ENCODE data around the gene TANC2.

TANC2 gene

DNA sequence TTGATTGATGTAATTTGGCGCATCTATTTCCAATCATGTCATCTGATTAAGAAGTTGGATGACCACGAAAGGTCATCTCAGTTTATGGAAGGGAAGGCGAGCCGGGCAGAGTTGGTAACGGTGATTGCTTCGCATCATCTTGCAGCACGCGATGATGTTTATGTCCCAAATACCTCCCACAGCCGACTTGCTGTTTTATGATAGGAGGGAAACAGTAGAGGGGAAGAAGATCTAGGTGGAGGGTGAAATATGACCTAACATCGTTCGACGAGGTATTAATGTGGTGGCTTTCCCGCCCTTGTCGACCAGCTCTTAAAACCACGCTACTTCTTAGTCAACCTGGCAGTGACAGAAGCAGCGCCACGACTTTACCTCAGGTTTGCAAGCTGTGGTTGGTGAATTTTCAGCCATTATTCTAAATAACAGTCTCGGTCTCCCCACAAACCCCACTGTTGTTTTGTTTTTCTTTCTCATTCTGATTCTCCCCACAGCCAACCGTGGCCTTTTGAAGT is 805 bp upstream of the TANC2 start:
- no peaks in the 10 kb centered on the region for H3K9me3 ChIP-seq (ENCODE audit: severe bottlenecking)
- H3K4me3 ChIP-seq (ENCODE audit: low read depth, low read length): peak overlapping the region; percentile 73; the same call in 1 of the 2 replicates
- DNase-seq: no peak
- H3K27me3 ChIP-seq (ENCODE audit: insufficient read depth, low read depth, severe bottlenecking): no peaks in the 10 kb centered on the region
- no peaks in the 10 kb centered on the region for H3K36me3 ChIP-seq
- peak overlapping the region; percentile 82 for H3K27ac ChIP-seq
- TF ChIP-seq, protein P1, sequence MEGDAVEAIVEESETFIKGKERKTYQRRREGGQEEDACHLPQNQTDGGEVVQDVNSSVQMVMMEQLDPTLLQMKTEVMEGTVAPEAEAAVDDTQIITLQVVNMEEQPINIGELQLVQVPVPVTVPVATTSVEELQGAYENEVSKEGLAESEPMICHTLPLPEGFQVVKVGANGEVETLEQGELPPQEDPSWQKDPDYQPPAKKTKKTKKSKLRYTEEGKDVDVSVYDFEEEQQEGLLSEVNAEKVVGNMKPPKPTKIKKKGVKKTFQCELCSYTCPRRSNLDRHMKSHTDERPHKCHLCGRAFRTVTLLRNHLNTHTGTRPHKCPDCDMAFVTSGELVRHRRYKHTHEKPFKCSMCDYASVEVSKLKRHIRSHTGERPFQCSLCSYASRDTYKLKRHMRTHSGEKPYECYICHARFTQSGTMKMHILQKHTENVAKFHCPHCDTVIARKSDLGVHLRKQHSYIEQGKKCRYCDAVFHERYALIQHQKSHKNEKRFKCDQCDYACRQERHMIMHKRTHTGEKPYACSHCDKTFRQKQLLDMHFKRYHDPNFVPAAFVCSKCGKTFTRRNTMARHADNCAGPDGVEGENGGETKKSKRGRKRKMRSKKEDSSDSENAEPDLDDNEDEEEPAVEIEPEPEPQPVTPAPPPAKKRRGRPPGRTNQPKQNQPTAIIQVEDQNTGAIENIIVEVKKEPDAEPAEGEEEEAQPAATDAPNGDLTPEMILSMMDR (IDR thresholded peaks at IDR 0.05; ENCODE audit: low read depth, low read length): no peak

GRCh38 chr17:62966426-62967204 is 580 bp downstream of the TANC2 start:
- H3K9me3 ChIP-seq (ENCODE audit: severe bottlenecking): no peaks in the 10 kb centered on the region
- peak; percentile 47 for DNase-seq
- TF ChIP-seq, protein P1 (IDR thresholded peaks at IDR 0.05; ENCODE audit: low read depth, low read length): no peak
- no peaks in the 10 kb centered on the region for H3K36me3 ChIP-seq
- peak overlapping the region; percentile 78 for H3K27ac ChIP-seq
- no peaks in the 10 kb centered on the region for H3K27me3 ChIP-seq (ENCODE audit: insufficient read depth, low read depth, severe bottlenecking)
- H3K4me3 ChIP-seq (ENCODE audit: low read depth, low read length): peak overlapping the region; percentile 84

- TF ChIP-seq, protein P1 (IDR thresholded peaks at IDR 0.05; ENCODE audit: low read depth, low read length): no peak
- Histone ChIP-seq H3K27ac (no peak overlapping the region; the same call in 1 of the 2 replicates), H3K4me3 (ENCODE audit: low read depth, low read length) (peak overlapping the region; percentile 84), H3K27me3 (ENCODE audit: insufficient read depth, low read depth, severe bottlenecking) (no peaks in the 10 kb centered on the region), H3K36me3 (no peaks in the 10 kb centered on the region), H3K9me3 (ENCODE audit: severe bottlenecking) (no peaks in the 10 kb centered on the region)
- no peak for DNase-seq
These were observed 1.1 kb downstream of the TANC2 start for GRCh38 chr17:62967205-62967529.

- no peaks in the 10 kb centered on the region for H3K27me3 ChIP-seq (ENCODE audit: insufficient read depth, low read depth, severe bottlenecking)
- peak; percentile 68 for DNase-seq
- no peaks in the 10 kb centered on the region for H3K36me3 ChIP-seq
- H3K27ac ChIP-seq: 0 out of 2 replicates have a peak overlapping the region, but pooled peaks have one; percentile 7
- TF ChIP-seq, protein P1 (IDR thresholded peaks at IDR 0.05; ENCODE audit: low read depth, low read length): peak; percentile 88
- H3K4me3 ChIP-seq (ENCODE audit: low read depth, low read length): peak overlapping the region; percentile 8
- no peaks in the 10 kb centered on the region for H3K9me3 ChIP-seq (ENCODE audit: severe bottlenecking)
These were observed 2.4 kb downstream of the TANC2 start for GRCh38 chr17:62968445-62968923.

DNA sequence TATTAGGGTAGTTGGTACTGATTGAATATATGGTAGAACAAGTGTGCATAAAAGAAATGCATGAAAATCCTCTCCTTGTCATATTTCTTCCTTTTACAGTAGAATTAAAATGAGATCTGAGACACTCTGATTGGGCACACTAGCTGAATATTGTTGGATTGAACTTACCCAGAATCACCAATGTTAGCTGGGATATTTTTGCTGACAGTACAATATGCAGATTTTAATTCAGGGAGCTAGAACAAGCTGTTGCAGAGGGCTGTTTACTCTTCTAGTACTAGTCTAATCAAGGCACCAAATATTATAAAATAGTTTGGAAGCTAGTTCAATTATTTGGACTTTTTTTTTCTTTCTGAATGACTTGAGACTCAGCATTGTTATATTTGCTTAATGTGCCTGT is 4.6 kb downstream of the TANC2 start:
- no peaks in the 10 kb centered on the region for H3K27me3 ChIP-seq (ENCODE audit: insufficient read depth, low read depth, severe bottlenecking)
- H3K9me3 ChIP-seq (ENCODE audit: severe bottlenecking): no peaks in the 10 kb centered on the region
- no peak overlapping the region for H3K27ac ChIP-seq
- no peak for DNase-seq
- H3K36me3 ChIP-seq: no peaks in the 10 kb centered on the region
- no peak overlapping the region for H3K4me3 ChIP-seq (ENCODE audit: low read depth, low read length)
- TF ChIP-seq, protein P1 (IDR thresholded peaks at IDR 0.05; ENCODE audit: low read depth, low read length): no peak
